IMR-90 (cell line): ENCODE measurements around the gene KIF12. TPM values are rescaled to one million over a fixed set of nuclear protein-coding genes. Genes with fewer than 3 reads are reported as not detected.

ENCODE experiments used
- ATAC-seq: fragments of 200-7000 bp; cut with Tn5 transposase; 2 replicates; pipeline ENCODE4 v1.9.1; 2020; ENCODE audit warnings: low read depth, mild to moderate bottlenecking, moderate library complexity
- BruUV-seq: library from RNA; stranded (reverse); fragments of 400-500 nt; replicated peaks from 2 replicates; lab custom pipeline; 2021; lab: Mats Ljungman, UMichigan
- CTCF ChIA-PET: fragments of 300-600 bp; formaldehyde crosslinking; extraction: SDS; loops from one replicate; lab custom pipeline; 2021; ENCODE audit warnings: antibody characterized with exemption; lab: Yijun Ruan, JAX
- POLR2A ChIA-PET: fragments of 300-600 bp; sonication (Branson Sonifier 250); formaldehyde crosslinking; loops from one replicate; lab custom pipeline; 2022; ENCODE audit warnings: antibody characterized with exemption; ENCODE audit not compliant: unreplicated experiment; lab: Charles Lee
- DNase-seq: peaks from one replicate; pipeline ENCODE4 v3.0.0; 2013
- H2AFZ ChIP-seq: replicated peaks from 2 replicates; pipeline ENCODE3; 2013; ENCODE audit warnings: low read length, mild to moderate bottlenecking; ENCODE audit not compliant: poor library complexity
- H2AK5ac ChIP-seq: 2 replicates; pipeline ENCODE4 v1.6.1; 2013; ENCODE audit warnings: low read depth, low read length, inconsistent platforms
- H2AK9ac ChIP-seq: replicated peaks from 2 replicates; pipeline ENCODE3; 2013; ENCODE audit warnings: mild to moderate bottlenecking, low read depth, low read length, moderate library complexity; ENCODE audit not compliant: poor library complexity
- H2BK120ac ChIP-seq: 2 replicates; pipeline ENCODE4 v1.6.1; 2013; ENCODE audit warnings: low read depth, low read length, inconsistent platforms
- H2BK15ac ChIP-seq: 3 replicates; pipeline ENCODE4 v1.6.1; 2013; ENCODE audit warnings: low read depth, low read length, inconsistent platforms
- H2BK20ac ChIP-seq: 2 replicates; pipeline ENCODE4 v1.6.1; 2013; ENCODE audit warnings: low read depth, mild to moderate bottlenecking, inconsistent platforms, low read length, moderate library complexity
- H2BK5ac ChIP-seq: 2 replicates; pipeline ENCODE4 v1.6.1; 2013; ENCODE audit warnings: mild to moderate bottlenecking, low read depth, low read length, inconsistent platforms; ENCODE audit not compliant: poor library complexity, severe bottlenecking
- H3K14ac ChIP-seq: replicated peaks from 2 replicates; pipeline ENCODE4 v1.6.1; 2013; ENCODE audit warnings: low read depth, low read length, inconsistent platforms
- H3K18ac ChIP-seq: 2 replicates; pipeline ENCODE4 v1.6.1; 2013; ENCODE audit warnings: low read depth, low read length, control low read depth
- H3K23ac ChIP-seq: 2 replicates; pipeline ENCODE4 v1.6.1; 2013; ENCODE audit warnings: low read depth, low read length, inconsistent platforms
- H3K27ac ChIP-seq: 2 replicates; pipeline ENCODE4 v1.5.1; 2013; ENCODE audit warnings: mild to moderate bottlenecking, control low read depth, low read length; ENCODE audit not compliant: insufficient read depth
- H3K27me3 ChIP-seq: 2 replicates; pipeline ENCODE4 v1.6.1; 2013; ENCODE audit warnings: low read length; ENCODE audit not compliant: control insufficient read depth, insufficient read depth
- H3K36me3 ChIP-seq: 2 replicates; pipeline ENCODE4 v1.6.1; 2013; ENCODE audit warnings: low read length, mixed read lengths; ENCODE audit not compliant: control insufficient read depth, insufficient read depth
- H3K4ac ChIP-seq: 2 replicates; pipeline ENCODE4 v1.6.1; 2013; ENCODE audit warnings: low read depth, low read length, inconsistent platforms
- H3K4me1 ChIP-seq: 2 replicates; pipeline ENCODE4 v1.6.1; 2013; ENCODE audit warnings: low read length, mixed read lengths; ENCODE audit not compliant: control insufficient read depth, insufficient read depth
- H3K4me2 ChIP-seq: 2 replicates; pipeline ENCODE4 v1.6.1; 2013; ENCODE audit warnings: low read depth, mild to moderate bottlenecking, control low read depth, low read length, moderate library complexity
- H3K4me3 ChIP-seq: 2 replicates; pipeline ENCODE4 v1.5.1; 2013; ENCODE audit warnings: low read depth, mild to moderate bottlenecking, control low read depth, low read length, moderate library complexity; ENCODE audit not compliant: insufficient read depth
- H3K56ac ChIP-seq: 2 replicates; pipeline ENCODE4 v1.6.1; 2013; ENCODE audit warnings: low read length, inconsistent platforms; ENCODE audit not compliant: insufficient read depth; ENCODE audit errors: extremely low read depth
- H3K79me1 ChIP-seq, 2 experiments: 2 replicates each; pipeline ENCODE4 v1.6.1; 2013; ENCODE audit warnings: low read length in 2 of 2, inconsistent platforms in 1 of 2, low read depth in 1 of 2
- H3K9ac ChIP-seq: 2 replicates; pipeline ENCODE4 v1.6.1; 2013; ENCODE audit warnings: low read depth, low read length, control low read depth
- H3K9me1 ChIP-seq: 2 replicates; pipeline ENCODE4 v1.6.1; 2013; ENCODE audit warnings: low read length, inconsistent platforms; ENCODE audit not compliant: insufficient read depth
- H3K9me3 ChIP-seq: 2 replicates; pipeline ENCODE4 v1.6.1; 2013; ENCODE audit warnings: low read length; ENCODE audit not compliant: control insufficient read depth, insufficient read depth
- H4K20me1 ChIP-seq: 2 replicates; pipeline ENCODE4 v1.6.1; 2013; ENCODE audit warnings: low read length, inconsistent platforms; ENCODE audit not compliant: insufficient read depth
- H4K5ac ChIP-seq: 2 replicates; pipeline ENCODE4 v1.6.1; 2013; ENCODE audit warnings: mild to moderate bottlenecking, low read depth, low read length, control low read depth
- H4K8ac ChIP-seq, 2 experiments: 2 replicates each; pipeline ENCODE4 v1.6.1; 2013; ENCODE audit warnings: low read depth in 2 of 2, low read length in 2 of 2, control low read depth in 1 of 2, inconsistent platforms in 1 of 2
- H4K91ac ChIP-seq: 2 replicates; pipeline ENCODE4 v1.6.1; 2013; ENCODE audit warnings: low read depth, low read length, inconsistent platforms; ENCODE audit not compliant: insufficient read depth
- CTCF ChIP-seq: conservative IDR thresholded peaks from 2 replicates; pipeline ENCODE4 v1.5.1; 2012; ENCODE audit warnings: mild to moderate bottlenecking, low read depth, low read length, improper control_type of control experiment
- MXI1 ChIP-seq: IDR thresholded peaks from 2 replicates; pipeline ENCODE4 v1.6.1; 2012; ENCODE audit warnings: low read depth, mild to moderate bottlenecking, low read length, moderate library complexity, borderline replicate concordance
- SMC3 ChIP-seq: fragments of 150-350 bp; IDR thresholded peaks from 2 replicates; pipeline ENCODE4 v1.6.1; 2016; ENCODE audit warnings: low read depth, mild to moderate bottlenecking, antibody characterized with exemption, low read length, moderate library complexity
- USF2 ChIP-seq: fragments of 150-350 bp; IDR thresholded peaks from 2 replicates; pipeline ENCODE4 v1.6.1; 2017; ENCODE audit warnings: mild to moderate bottlenecking, antibody characterized with exemption, low read length, low read depth
- WGBS, 2 experiments: methylation state at CpG; one replicate each; pipeline versions ENCODE4 v1.1.5 to v1.1.7; 2013; ENCODE audit warnings: missing lambda C conversion rate in 2 of 2; ENCODE audit not compliant: insufficient read length in 1 of 2; ENCODE audit errors: extremely low coverage in 2 of 2; 5-methylcytosine and 5-hydroxymethylcytosine counted together
- dilution Hi-C: fragments of 300-500 bp; cut with HindIII; formaldehyde crosslinking; loops from one replicate; pipeline ENCODE4 v1.14.3; 2018; ENCODE audit warnings: low sequenced_read_pairs; ENCODE audit not compliant: unreplicated experiment
- in situ Hi-C: fragments of 300-500 bp; cut with MboI; formaldehyde crosslinking; loops from 3 replicates; pipeline ENCODE4 v1.14.3; 2019; ENCODE audit warnings: low sequenced_read_pairs, inconsistent platforms, mixed read lengths
- intact Hi-C: fragments of 100-400 bp; cut with micrococcal nuclease; formaldehyde crosslinking; loops from 2 replicates; pipeline ENCODE4 v1.10.0; 2022
- polyA plus RNA-seq, 3 experiments: library from polyadenylated mRNA; depleted of rRNA; stranded (reverse); fragments of >200 nt; gene quantifications; 2 replicates each; pipeline ENCODE4 v1.2.3, GENCODE V29; 2012; ENCODE audit warnings: low replicate concordance in 1 of 3
- total RNA-seq: library from RNA; depleted of rRNA; stranded (reverse); fragments of >200 nt; gene quantifications from 2 replicates; pipeline ENCODE4 v1.2.3, GENCODE V29; 2012

Gene KIF12
- total and polyA plus RNA-seq, 2 of the 4 experiments (the other 2 are of a cell fraction): not detected

GRCh38 chr9:114141553-114142402, 42.7 kb upstream of the KIF12 start:
- H2AFZ ChIP-seq: no peak overlapping the region
- CTCF ChIA-PET: interaction anchor here (1.2 kb wide), 1 partner anchor 34 kb away, joined by 5 read pairs; no protein-coding TSS in a partner anchor
- no peak overlapping the region for H4K91ac ChIP-seq
- no peaks in the 10 kb centered on the region for H3K79me1 ChIP-seq
- DNase-seq: peak; percentile 41
- no peak overlapping the region for H3K9ac ChIP-seq
- H2BK5ac ChIP-seq: no peak overlapping the region
- H2BK20ac ChIP-seq: no peak overlapping the region
- no peak overlapping the region for H3K23ac ChIP-seq
- intact Hi-C loops: no loop called here
- in situ Hi-C loops: no loop called here
- H4K5ac ChIP-seq: no peak overlapping the region
- H3K36me3 ChIP-seq: no peaks in the 10 kb centered on the region
- no peak overlapping the region for H2BK120ac ChIP-seq
- peaks cover 8% of the 10 kb centered on the region for H3K9me3 ChIP-seq
- H3K18ac ChIP-seq: no peak overlapping the region
- H3K4me2 ChIP-seq: no peak overlapping the region
- peaks cover 78% of the 10 kb centered on the region for H3K27me3 ChIP-seq
- POLR2A ChIA-PET: no interaction called here
- H3K56ac ChIP-seq: no peak overlapping the region
- H4K20me1 ChIP-seq: no peaks in the 10 kb centered on the region
- no peak overlapping the region for H2AK9ac ChIP-seq
- TF ChIP-seq MXI1 (no peak), CTCF (no peak), SMC3 (no peak), USF2 (no peak)
- ATAC-seq: no peak; the same call in 1 of the 2 replicates
- H2AK5ac ChIP-seq: no peak overlapping the region
- dilution Hi-C loops: no loop called here
- H2BK15ac ChIP-seq: no peak overlapping the region
- 80% methylated on average over 1 of the region's 7 CpGs; no CpG with 5 or more reads in 1 of the 2 experiments for WGBS, 2 experiments
- H3K14ac ChIP-seq: no peak overlapping the region
- BruUV-seq: no TSS peak
- no peak overlapping the region for H3K4me3 ChIP-seq
- no peak overlapping the region for H4K8ac ChIP-seq
- no peak overlapping the region for H3K27ac ChIP-seq
- H3K4me1 ChIP-seq: no peaks in the 10 kb centered on the region
- no peaks in the 10 kb centered on the region for H3K9me1 ChIP-seq
- H3K4ac ChIP-seq: no peak overlapping the region
